LNCAP (cell line): ENCODE measurements around the gene ADGRD1.

Experiments used
- TF ChIP-seq, protein P1 (sequence below): fragments of 450-650 bp; IDR thresholded peaks from 2 replicates; pipeline ENCODE4 v1.5.1; 2017; ENCODE audit warnings: mild to moderate bottlenecking

Gene ADGRD1

DNA sequence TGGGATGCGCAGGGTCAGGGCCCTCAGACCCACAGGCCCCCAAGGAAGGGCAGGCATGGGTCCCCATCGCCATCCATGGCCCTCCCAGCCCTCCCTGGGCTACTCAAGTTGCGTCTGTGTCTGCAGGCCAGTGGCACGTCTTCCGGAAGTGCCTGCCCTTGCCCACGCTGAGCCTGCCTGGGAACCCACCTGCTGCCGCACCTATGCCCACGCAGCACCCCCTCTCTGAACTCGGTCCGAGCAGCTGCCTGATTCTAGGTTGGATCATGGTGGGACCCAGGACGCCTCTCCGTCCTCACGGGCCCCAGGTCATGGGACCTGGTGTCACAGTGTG is 182.8 kb downstream of the ADGRD1 start:
- TF ChIP-seq, protein P1, sequence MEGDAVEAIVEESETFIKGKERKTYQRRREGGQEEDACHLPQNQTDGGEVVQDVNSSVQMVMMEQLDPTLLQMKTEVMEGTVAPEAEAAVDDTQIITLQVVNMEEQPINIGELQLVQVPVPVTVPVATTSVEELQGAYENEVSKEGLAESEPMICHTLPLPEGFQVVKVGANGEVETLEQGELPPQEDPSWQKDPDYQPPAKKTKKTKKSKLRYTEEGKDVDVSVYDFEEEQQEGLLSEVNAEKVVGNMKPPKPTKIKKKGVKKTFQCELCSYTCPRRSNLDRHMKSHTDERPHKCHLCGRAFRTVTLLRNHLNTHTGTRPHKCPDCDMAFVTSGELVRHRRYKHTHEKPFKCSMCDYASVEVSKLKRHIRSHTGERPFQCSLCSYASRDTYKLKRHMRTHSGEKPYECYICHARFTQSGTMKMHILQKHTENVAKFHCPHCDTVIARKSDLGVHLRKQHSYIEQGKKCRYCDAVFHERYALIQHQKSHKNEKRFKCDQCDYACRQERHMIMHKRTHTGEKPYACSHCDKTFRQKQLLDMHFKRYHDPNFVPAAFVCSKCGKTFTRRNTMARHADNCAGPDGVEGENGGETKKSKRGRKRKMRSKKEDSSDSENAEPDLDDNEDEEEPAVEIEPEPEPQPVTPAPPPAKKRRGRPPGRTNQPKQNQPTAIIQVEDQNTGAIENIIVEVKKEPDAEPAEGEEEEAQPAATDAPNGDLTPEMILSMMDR = no peak

DNA sequence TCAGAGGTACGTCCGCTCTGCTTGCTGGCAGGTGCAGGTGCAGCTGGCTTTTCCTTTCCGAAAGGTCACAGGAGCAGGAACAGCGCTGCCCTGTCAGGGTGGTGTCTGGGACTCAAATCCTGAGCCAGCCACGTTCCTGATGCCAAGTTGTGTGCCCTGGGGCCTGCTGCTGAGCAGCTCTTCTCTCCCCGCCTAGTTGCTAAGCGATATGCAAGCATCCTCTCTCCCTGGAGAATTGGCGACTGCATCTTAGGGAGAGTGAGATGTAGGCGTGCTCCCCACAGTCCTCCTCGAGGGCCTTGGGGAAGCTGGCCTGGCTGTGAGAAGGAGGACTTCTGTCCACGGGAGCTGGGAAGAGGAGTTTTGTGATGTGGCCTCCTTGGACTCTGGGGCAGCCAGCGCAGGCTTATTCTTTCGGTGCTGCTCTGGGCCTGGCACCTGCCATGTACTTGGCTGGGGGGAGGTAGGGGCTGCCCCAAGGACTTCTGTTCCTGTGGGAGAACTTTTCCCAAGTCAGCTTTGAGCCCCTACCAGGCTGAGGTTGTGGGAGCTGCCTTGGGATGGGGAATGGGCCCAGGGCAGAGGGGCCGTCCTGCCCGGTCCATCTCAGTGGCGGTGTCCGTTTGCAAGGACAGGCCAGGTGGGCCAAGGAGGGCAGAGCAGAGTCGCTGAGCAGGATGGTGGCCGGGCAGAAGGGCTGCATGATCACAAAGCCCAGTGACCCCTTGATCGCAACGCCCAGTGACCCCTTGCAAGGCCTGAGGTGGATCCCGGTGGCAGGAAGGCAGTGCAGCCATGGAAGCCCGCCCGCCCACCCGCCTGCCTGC is 183.5 kb downstream of the ADGRD1 start:
- TF ChIP-seq, protein P1 = no peak

DNA sequence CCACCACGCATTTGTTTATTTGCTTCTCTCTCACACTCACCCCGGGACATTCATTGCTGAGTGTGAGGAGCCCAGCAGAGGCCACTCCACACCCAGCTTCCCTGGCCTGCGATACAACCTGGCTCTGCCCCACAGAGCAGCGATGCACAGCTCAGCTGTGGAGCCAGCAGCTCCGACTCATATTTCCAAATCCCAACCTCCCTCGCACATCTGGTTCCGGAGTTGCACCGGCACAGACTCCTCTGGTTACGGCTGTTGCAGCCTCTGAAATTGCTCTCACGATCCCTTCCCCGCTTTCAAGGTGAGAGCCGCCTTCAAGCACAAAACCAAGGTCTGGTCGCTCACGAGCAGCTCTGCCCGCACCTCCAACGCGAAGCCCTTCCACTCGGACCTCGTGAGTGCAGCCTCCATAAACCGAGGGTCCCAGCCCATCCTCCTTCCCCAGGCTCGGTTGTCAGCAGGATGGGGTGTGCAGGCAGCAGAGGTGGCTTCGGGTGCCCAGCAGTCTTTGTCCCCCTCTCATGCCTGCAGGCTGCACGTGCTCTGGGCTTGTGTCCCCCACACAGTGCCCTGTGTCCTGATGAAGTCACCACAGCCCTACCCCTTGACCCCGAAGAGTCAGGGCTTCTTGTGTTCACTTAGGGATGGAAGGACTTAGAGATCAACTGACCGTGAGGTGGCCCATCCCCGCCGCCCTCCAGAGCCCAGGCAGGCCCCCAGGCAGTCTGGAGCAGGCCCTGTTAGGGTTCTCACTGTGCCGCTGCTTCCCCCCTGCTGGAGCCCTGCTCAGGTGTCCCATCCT is 184.3 kb downstream of the ADGRD1 start:
- TF ChIP-seq, protein P1 = no peak

DNA sequence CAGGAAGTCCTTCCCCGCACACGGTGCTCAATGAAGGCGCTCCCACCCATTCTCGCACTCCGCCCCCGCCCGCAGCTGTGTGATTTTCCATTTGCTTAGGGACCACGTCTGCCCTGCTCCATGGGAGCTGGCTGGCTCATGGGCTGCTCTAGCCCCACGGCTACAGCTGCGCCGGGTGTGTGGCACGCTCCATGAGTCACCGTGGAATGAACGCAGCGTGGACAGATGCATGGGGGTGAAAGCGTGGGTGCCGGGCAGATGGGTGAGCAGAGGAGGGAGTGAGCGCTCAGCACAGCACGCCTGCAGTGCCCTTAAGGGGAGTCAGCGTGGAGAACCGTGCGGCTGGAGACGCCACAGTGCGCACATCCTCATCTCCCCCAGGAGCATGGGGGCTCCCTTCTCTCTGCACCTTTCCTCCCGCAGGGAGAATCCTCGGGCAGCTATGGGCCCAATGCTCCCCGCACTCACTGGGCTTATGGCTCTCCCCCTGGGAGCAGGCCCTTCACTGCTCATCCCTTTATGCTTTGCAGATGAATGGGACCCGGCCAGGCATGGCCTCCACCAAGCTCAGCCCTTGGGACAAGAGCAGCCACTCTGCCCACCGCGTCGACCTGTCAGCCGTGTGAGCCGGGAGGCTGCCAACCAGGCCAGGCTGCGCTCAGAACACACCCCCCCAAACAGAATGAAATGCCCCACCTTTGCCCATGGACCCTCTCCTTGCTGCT is 185.1 kb downstream of the ADGRD1 start:
- TF ChIP-seq, protein P1 = no peak

DNA sequence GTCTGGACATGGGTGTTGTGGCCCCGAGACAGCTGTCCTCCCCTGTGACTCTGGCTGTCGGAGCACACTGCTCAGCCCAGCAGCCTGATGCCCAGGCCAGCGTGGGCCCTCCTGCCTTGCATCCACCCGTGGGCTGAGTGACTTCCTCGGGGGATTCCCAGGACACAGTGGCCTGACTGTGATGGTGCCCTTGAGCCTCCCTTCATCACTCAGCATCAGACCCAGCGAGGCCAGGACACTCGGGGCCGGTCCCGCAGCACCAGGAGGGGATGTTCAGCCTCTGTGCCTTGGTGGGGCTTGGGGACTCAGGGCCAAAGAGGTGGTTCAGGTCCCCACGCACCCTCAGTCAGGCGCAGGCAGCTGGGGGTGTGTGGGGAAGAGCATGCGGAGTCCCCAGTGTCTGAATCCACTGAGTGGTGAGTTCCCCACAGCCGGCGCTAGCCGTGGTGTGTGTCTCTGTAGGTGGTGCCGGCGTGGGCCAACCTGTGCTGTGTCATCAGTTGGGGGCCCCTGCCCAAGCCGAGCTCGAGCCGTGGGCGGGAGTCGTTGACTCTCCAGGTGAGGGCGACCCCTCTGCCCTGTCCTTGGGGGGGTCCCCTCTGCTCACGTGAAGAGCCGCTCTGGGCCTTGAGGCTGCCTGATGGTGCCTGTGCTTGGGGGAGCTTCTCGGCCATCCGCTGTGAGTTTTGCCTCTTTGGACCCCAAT is 185.8 kb downstream of the ADGRD1 start:
- TF ChIP-seq, protein P1 = no peak

DNA sequence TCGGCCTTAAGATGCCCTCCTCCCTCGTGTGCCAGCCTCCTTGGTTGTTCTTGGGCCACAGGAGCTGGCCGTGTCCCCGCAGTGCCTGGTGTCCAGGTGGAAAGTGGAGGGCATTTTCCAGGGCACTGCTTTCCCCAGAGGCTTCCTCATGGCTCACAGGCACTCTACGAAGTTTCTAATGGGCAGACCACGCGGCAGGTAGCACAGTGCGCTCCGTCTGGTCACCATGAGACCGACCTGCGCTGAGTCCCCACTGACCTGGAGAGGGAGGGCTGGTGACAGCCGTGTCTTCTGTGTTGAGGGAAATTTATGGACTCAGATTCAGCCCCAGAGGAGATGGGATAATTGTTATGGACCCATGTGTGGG is 186.3 kb downstream of the ADGRD1 start:
- TF ChIP-seq, protein P1 = no peak

DNA sequence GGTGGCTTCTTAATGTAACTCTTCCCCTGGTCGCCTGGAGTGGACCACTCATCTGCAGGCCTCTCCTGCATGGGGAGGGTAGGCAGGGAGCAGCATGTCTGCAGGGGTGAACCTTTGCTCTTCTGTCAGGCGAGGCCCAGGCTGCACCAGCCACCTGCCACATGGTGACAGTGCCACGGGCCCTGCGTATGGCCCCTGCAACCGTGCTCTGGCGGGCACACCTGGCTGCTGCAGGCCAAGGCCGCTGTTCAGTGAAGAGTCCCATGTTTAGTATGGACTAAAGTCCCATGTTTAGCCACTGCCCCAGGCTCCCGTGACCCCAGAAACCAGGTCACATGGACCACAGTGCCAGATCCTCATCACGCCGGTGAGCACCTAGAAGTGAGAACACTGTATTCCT is 187.0 kb downstream of the ADGRD1 start:
- TF ChIP-seq, protein P1 = no peak
